Measurements from ENCODE around the gene CEP41. TPM values are rescaled to one million over a fixed set of nuclear protein-coding genes. Genes with fewer than 3 reads are reported as not detected.

The CEP41 gene
- total and polyA plus RNA-seq, 5 experiments from 2014 or later = 23.8 to 74.5 (median 54.8) TPM

DNA sequence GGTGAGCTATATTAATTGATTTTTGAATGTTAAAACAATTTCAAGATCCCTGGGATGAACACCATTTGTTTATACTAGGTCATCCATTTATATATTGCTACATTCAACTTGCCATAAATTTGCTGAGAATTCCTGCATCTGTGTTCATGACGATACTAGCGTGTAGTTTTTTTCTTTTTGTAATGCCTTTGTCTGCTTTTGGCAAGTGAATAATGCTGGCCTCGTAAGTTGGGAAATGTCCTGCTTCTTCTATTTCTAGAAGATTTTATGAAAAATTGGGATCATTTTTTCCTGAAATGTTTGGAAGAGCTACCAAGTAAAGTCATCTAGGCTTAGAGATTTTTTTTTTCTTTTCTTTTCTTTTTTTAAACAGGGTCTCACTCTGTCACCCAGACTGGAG is 38.2 kb upstream of the CEP41 start:
- no peak overlapping the region for H3K27ac Mint-ChIP-seq
- H3K4me1 Mint-ChIP-seq = peaks cover 1 to 4% (median 2%) of the 10 kb centered on the region in 4 donors
- H3K9me3 Mint-ChIP-seq = peaks cover 0 to 8% (median 0%) of the 10 kb centered on the region in 9 donors
- POLR2A ChIA-PET = no interaction called here
- H3K36me3 Mint-ChIP-seq = no peaks in the 10 kb centered on the region
- ATAC-seq = no peak
- peaks cover 0 to 12% (median 0%) of the 10 kb centered on the region in 5 donors for H3K27me3 Mint-ChIP-seq
- no peak overlapping the region for H3K4me3 Mint-ChIP-seq
- no peak for DNase-seq

DNA sequence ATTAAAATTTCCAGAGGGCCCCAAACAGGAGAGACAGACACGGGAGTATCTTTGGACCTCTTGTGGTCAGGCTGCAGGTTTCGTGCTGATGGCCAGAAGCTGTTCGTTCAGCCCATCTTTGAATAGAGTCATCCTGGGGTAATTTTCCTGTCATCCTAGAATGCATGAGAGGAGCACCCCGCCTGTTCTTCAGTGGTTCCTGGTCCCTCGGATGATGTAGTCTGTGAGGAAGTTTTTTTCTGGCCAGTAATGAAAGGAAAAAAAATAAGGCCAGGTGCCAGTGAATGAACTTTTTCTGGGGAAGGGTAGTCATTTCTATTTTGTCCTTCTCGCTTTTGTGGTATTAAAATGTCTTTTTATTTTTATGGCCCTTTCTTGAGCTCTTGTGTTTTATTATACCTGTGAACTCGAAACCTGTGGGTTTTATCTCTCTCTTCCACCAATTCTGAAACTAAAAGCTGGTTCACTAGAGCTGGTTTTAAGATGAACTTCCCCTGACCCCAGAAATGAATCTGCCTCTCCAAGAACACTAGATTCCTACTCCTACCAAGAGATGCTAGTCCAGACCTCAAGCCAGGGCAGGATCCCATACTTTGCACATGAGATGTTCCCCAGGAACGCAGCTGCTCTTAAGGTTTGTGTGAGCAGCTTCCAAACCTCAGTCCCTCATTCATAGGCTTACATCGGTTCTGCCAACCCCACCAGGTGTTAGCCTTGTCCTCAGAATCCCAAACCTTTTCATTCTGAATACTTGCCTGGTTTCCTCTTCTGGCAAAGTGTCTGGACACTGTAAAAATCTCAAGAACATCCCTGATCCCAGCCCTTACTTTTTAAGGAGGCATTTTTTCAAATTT is 35.7 kb upstream of the CEP41 start:
- Mint-ChIP-seq H3K4me3 (no peak overlapping the region), H3K27ac (peak overlapping the region in 1 of 10 donors; percentile 57), H3K27me3 (peaks cover 0 to 5% (median 0%) of the 10 kb centered on the region in 5 donors), H3K36me3 (no peaks in the 10 kb centered on the region), H3K4me1 (peaks cover 2 to 14% (median 9%) of the 10 kb centered on the region in 4 donors), H3K9me3 (peaks cover 0 to 8% (median 0%) of the 10 kb centered on the region in 9 donors)
- POLR2A ChIA-PET = interaction anchor here (0.5 to 1.1 kb wide), 2 partner anchors 12 to 30 kb away, joined by 3 read pairs; no protein-coding TSS in a partner anchor
- ATAC-seq (no peak), DNase-seq (no peak)

DNA sequence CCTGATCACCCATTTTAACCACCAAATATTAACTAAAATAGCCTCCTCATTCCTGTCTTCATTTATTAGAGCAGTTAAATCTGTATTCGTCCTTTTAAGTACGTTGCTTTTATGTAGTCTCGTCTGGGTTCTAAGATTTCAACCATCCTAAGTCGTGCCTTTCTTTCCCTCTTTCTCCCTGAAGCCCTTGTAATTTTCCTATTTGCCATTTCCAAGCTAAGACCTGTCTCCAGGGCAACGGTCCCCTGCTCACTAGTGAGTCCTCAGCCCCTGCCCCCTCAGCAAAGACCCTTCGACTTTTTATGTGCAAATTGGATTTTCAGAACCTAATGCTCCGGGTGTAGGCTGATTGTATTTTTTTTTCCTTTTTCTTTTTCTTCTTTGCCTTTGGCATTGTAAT is 35.0 kb upstream of the CEP41 start:
- Mint-ChIP-seq H3K27ac (no peak overlapping the region), H3K9me3 (peaks cover 0 to 8% (median 0%) of the 10 kb centered on the region in 9 donors), H3K36me3 (no peaks in the 10 kb centered on the region), H3K27me3 (peaks cover 0 to 5% (median 0%) of the 10 kb centered on the region in 5 donors), H3K4me1 (peaks cover 2 to 14% (median 9%) of the 10 kb centered on the region in 4 donors), H3K4me3 (no peak overlapping the region)
- POLR2A ChIA-PET = interaction anchor here (1.1 kb wide), 1 partner anchor 11 kb away, joined by 3 read pairs; no protein-coding TSS in a partner anchor
- ATAC-seq (no peak), DNase-seq (no peak)

DNA sequence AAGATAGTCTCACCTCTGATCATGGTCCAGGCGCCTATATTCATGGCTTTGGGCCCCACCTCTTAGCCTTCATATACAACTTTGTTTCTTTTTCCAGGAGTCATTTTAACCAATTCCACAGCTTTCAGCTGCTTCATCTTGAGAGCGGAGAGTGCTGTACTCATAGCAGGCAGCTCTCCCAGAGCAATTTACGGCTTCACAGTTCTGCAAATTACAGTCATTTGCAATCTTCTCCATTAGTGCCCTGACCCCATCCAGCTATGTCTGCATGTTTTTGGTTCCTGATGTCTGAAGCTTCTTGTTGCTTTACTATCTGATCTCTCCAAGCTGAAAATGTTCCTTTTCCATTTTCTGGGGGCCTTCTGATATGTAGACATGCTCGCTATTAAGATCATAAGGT is 33.1 kb upstream of the CEP41 start:
- DNase-seq (no peak), ATAC-seq (no peak)
- Mint-ChIP-seq H3K36me3 (no peaks in the 10 kb centered on the region), H3K9me3 (peaks cover 0 to 7% (median 0%) of the 10 kb centered on the region in 9 donors), H3K27ac (peak overlapping the region in 1 of 10 donors; percentile 27), H3K4me3 (no peak overlapping the region), H3K27me3 (no peaks in the 10 kb centered on the region), H3K4me1 (peaks cover 4 to 17% (median 13%) of the 10 kb centered on the region in 4 donors)
- POLR2A ChIA-PET = interaction anchor here (1.0 kb wide), 1 partner anchor 13 kb away, joined by 3 read pairs; no protein-coding TSS in a partner anchor

GRCh38 chr7:130473289-130473688 is 32.5 kb upstream of the CEP41 start:
- ATAC-seq (no peak), DNase-seq (no peak)
- POLR2A ChIA-PET = interaction anchor here (1.0 kb wide), 1 partner anchor 12 kb away, joined by 3 read pairs; no protein-coding TSS in a partner anchor
- Mint-ChIP-seq H3K27ac (no peak overlapping the region), H3K36me3 (no peaks in the 10 kb centered on the region), H3K4me1 (peaks cover 4 to 17% (median 13%) of the 10 kb centered on the region in 4 donors), H3K27me3 (no peaks in the 10 kb centered on the region), H3K4me3 (no peak overlapping the region), H3K9me3 (peaks cover 0 to 4% (median 0%) of the 10 kb centered on the region in 9 donors)

DNA sequence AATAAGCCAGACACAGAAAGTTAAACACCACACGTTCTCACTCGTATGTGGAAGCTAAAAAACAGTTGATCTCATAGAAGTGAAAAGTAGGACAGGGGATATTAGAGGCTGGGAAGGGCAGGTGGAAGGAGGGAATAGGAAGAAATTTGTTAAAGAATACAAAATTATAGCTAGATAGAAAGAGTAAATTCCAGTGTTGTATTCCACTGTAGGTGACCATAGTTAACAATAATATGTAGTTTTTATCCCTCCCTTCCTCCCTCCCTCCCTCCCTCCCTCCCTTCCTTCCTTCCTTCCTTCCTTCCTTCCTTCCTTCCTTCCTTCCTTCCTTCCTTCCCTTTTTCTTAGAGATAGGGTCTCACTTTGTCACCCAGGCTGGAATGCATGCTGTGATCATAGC is 31.2 kb upstream of the CEP41 start:
- Mint-ChIP-seq H3K27ac (no peak overlapping the region), H3K9me3 (no peaks in the 10 kb centered on the region), H3K4me3 (no peak overlapping the region), H3K4me1 (peaks cover 4 to 17% (median 13%) of the 10 kb centered on the region in 4 donors), H3K27me3 (no peaks in the 10 kb centered on the region), H3K36me3 (no peaks in the 10 kb centered on the region)
- POLR2A ChIA-PET = no interaction called here
- DNase-seq (no peak), ATAC-seq (no peak)

- H3K27ac Mint-ChIP-seq = no peak overlapping the region
- POLR2A ChIA-PET = no interaction called here
- H3K4me3 Mint-ChIP-seq = no peak overlapping the region
- no peaks in the 10 kb centered on the region for H3K9me3 Mint-ChIP-seq
- DNase-seq = no peak
- peaks cover 4 to 23% (median 12%) of the 10 kb centered on the region in 4 donors for H3K4me1 Mint-ChIP-seq
- ATAC-seq = no peak
- H3K36me3 Mint-ChIP-seq = no peaks in the 10 kb centered on the region
- H3K27me3 Mint-ChIP-seq = no peaks in the 10 kb centered on the region
Measured at GRCh38 chr7:130468612-130469011, 27.8 kb upstream of the CEP41 start.

DNA sequence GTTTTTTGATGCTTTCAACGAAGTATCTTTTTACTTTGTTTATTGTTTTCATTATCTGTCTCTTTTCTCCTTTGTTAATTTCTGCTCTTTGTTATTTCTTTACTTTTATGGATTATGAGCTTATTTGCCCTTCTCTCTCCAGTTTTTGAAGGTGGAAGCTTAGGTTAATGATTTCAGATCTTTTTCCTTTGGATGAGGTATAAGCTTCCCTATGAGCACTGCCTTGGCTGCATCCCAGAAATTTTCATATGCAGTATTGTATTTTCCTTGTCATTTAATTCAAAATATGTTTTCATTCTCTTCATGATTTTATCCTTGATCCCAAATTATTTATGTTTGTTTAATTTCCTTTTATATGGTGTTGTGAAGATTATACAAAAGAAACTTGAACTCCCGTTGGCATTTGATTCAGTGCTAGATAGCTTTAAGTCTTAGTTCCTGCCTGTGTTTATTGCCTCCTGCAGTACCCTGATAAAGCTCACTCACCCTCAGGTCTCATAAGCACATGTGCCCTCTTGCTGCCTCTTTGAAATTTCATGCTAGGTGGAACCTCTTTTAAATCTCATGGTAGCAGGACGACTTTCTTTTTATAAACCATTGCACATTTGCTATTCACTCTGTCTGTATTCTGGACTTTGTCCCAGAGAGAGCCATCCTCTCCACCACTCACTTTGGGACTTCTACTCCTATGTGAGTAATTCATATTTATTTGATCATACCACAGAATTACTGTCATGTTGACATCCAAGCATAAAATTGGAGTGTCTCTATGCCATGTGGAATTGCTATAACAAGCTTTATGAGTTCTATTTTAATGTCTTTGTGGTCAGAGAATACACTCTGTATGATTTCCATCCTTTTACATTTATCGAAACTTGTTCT is 23.0 kb upstream of the CEP41 start:
- Mint-ChIP-seq H3K4me1 (peaks cover 3 to 28% (median 11%) of the 10 kb centered on the region in 4 donors), H3K9me3 (peaks cover 0 to 17% (median 10%) of the 10 kb centered on the region in 9 donors), H3K27ac (peak overlapping the region in 7 of 10 donors; percentile 4 to 74 (median 16)), H3K4me3 (peak overlapping the region in 4 of 10 donors; percentile 5 to 56 (median 32)), H3K27me3 (no peaks in the 10 kb centered on the region), H3K36me3 (peaks cover 0 to 15% (median 4%) of the 10 kb centered on the region in 3 donors)
- ATAC-seq (peak; percentile 86 to 92), DNase-seq (peak in 4 of 10 donors; percentile 7 to 67 (median 43))
- POLR2A ChIA-PET = interaction anchor here (0.6 to 1.4 kb wide), 4 partner anchors 13 to 258 kb away, joined by 3 to 7 read pairs (median 3); partner anchors contain the start of gene TMEM209

DNA sequence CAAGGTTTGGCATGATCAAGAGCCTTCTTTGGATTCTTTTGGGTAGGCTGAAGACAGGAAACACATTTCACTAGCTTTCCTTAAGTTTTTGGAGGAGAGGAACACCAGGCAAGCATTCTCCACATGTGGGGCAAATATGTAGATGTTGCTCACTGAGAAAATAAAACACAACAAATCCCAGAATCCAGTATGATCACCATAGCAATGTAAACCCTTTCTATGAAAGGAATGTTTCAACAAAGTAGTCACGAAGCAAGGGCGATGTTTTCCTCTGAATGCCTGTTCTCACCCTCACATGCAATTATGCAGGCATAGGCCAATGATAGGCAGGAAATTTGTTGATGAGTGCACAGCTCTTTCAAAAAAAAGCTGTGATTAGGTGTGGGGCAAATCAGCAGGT is 20.5 kb upstream of the CEP41 start:
- H3K9me3 Mint-ChIP-seq = peaks cover 0 to 22% (median 10%) of the 10 kb centered on the region in 9 donors
- POLR2A ChIA-PET = interaction anchor here (0.8 kb wide), 1 partner anchor 12 kb away, joined by 3 read pairs; no protein-coding TSS in a partner anchor
- H3K4me3 Mint-ChIP-seq = no peak overlapping the region
- H3K36me3 Mint-ChIP-seq = peaks cover 0 to 18% (median 12%) of the 10 kb centered on the region in 3 donors
- ATAC-seq (no peak), DNase-seq (no peak)
- H3K4me1 Mint-ChIP-seq = peaks cover 5 to 37% (median 19%) of the 10 kb centered on the region in 4 donors
- no peaks in the 10 kb centered on the region for H3K27me3 Mint-ChIP-seq
- H3K27ac Mint-ChIP-seq = peak overlapping the region in 1 of 10 donors; percentile 48

GRCh38 chr7:130458257-130458656 is 17.4 kb upstream of the CEP41 start:
- Mint-ChIP-seq H3K36me3 (peaks cover 0 to 18% (median 12%) of the 10 kb centered on the region in 3 donors), H3K4me3 (peak overlapping the region; percentile 54 to 76 (median 71)), H3K27ac (peak overlapping the region; percentile 24 to 89 (median 82)), H3K9me3 (peaks cover 0 to 22% (median 10%) of the 10 kb centered on the region in 9 donors), H3K27me3 (no peaks in the 10 kb centered on the region), H3K4me1 (peaks cover 18 to 49% (median 23%) of the 10 kb centered on the region in 4 donors)
- peak; percentile 75 to 86 for ATAC-seq
- POLR2A ChIA-PET = interaction anchor here (1.4 to 3.5 kb wide), 3 partner anchors 17 to 64 kb away, joined by 3 to 11 read pairs (median 3); partner anchors contain the start of gene CEP41
- DNase-seq = peak in 3 of 10 donors; percentile 15 to 39 (median 31)

DNA sequence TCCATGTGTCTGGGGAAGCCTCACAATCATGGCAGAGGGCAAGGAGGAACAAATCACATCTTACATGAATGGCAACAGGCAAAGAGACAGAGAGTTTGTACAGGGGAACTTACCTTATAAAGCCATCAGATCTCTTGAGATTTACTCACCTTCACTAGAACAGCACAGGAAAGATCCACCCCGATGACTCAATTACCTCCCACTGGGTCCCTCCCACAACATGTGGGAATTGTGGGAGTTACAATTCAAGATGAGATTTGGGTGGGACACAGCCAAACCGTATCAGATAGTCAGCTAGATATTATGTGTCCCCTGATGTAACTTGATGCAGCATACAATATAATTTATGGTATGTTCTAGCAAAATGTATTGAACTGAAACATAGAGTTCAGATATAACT is 14.1 kb upstream of the CEP41 start:
- Mint-ChIP-seq H3K27ac (no peak overlapping the region), H3K36me3 (peaks cover 0 to 14% (median 12%) of the 10 kb centered on the region in 3 donors), H3K4me3 (no peak overlapping the region), H3K27me3 (no peaks in the 10 kb centered on the region), H3K9me3 (peaks cover 0 to 18% (median 10%) of the 10 kb centered on the region in 9 donors), H3K4me1 (peaks cover 16 to 40% (median 20%) of the 10 kb centered on the region in 4 donors)
- POLR2A ChIA-PET = interaction anchor here (0.6 to 0.8 kb wide), 2 partner anchors 14 to 143 kb away, joined by 3 read pairs; partner anchors contain the start of gene CEP41
- no peak for ATAC-seq
- no peak for DNase-seq

GRCh38 chr7:130452951-130453350 is 12.1 kb upstream of the CEP41 start:
- DNase-seq (no peak), ATAC-seq (no peak)
- Mint-ChIP-seq H3K36me3 (peaks cover 0 to 6% (median 5%) of the 10 kb centered on the region in 3 donors), H3K4me1 (peaks cover 7 to 27% (median 13%) of the 10 kb centered on the region in 4 donors), H3K27ac (no peak overlapping the region), H3K9me3 (peaks cover 0 to 8% (median 4%) of the 10 kb centered on the region in 9 donors), H3K27me3 (peaks cover 0 to 2% (median 0%) of the 10 kb centered on the region in 5 donors), H3K4me3 (no peak overlapping the region)
- POLR2A ChIA-PET = interaction anchor here (0.7 kb wide), 1 partner anchor 12 kb away, joined by 4 read pairs; no protein-coding TSS in a partner anchor

All from naive thymus-derived CD8-positive, alpha-beta T cell (primary cell).